Measurements from ENCODE around the gene ARHGAP6.
"Not testable (repeated sequence)": the region's sequence is repeated elsewhere in the genome, so short reads cannot be mapped to it uniquely, and the experiment has no call there.

The ARHGAP6 gene

GRCh38 chrX:11361666-11362065 is 304.1 kb downstream of the ARHGAP6 start:
- DNase-seq (ENCODE audit: low read depth in 3 of 3): not testable (repeated sequence)

GRCh38 chrX:11355944-11356343 is 309.8 kb downstream of the ARHGAP6 start:
- DNase-seq (ENCODE audit: low read depth in 3 of 3): not testable (repeated sequence)

- DNase-seq (ENCODE audit: low read depth in 3 of 3): no peak
Observed at GRCh38 chrX:11355259-11355909, 310.3 kb downstream of the ARHGAP6 start.

GRCh38 chrX:11352296-11352741 is 313.4 kb downstream of the ARHGAP6 start:
- no peak for DNase-seq (ENCODE audit: low read depth in 3 of 3)

GRCh38 chrX:11351375-11352295 is 314.1 kb downstream of the ARHGAP6 start:
- DNase-seq (ENCODE audit: low read depth in 3 of 3): no peak

GRCh38 chrX:11349661-11350337 is 315.9 kb downstream of the ARHGAP6 start:
- no peak for DNase-seq (ENCODE audit: low read depth in 3 of 3)

- no peak for DNase-seq (ENCODE audit: low read depth in 3 of 3)
Observed at GRCh38 chrX:11349020-11349419, 316.7 kb downstream of the ARHGAP6 start.

GRCh38 chrX:11347300-11347699 is 318.4 kb downstream of the ARHGAP6 start:
- DNase-seq (ENCODE audit: low read depth in 3 of 3): no peak

GRCh38 chrX:11346121-11346682 is 319.5 kb downstream of the ARHGAP6 start:
- no peak for DNase-seq (ENCODE audit: low read depth in 3 of 3)

GRCh38 chrX:11342673-11343072 is 323.0 kb downstream of the ARHGAP6 start:
- no peak for DNase-seq (ENCODE audit: low read depth in 3 of 3)

GRCh38 chrX:11341274-11342201 is 324.2 kb downstream of the ARHGAP6 start:
- no peak for DNase-seq (ENCODE audit: low read depth in 3 of 3)

GRCh38 chrX:11337292-11338009 is 328.3 kb downstream of the ARHGAP6 start:
- no peak for DNase-seq (ENCODE audit: low read depth in 3 of 3)

- DNase-seq (ENCODE audit: low read depth in 3 of 3): no peak
Observed at GRCh38 chrX:11336201-11336600, 329.5 kb downstream of the ARHGAP6 start.

- DNase-seq (ENCODE audit: low read depth in 3 of 3): no peak
Observed at GRCh38 chrX:11334165-11334564, 331.6 kb downstream of the ARHGAP6 start.

- DNase-seq (ENCODE audit: low read depth in 3 of 3): no peak
Observed at GRCh38 chrX:11331788-11332187, 333.9 kb downstream of the ARHGAP6 start.

GRCh38 chrX:11329021-11329420 is 336.7 kb downstream of the ARHGAP6 start:
- no peak for DNase-seq (ENCODE audit: low read depth in 3 of 3)

GRCh38 chrX:11328134-11328533 is 337.6 kb downstream of the ARHGAP6 start:
- no peak for DNase-seq (ENCODE audit: low read depth in 3 of 3)

- DNase-seq (ENCODE audit: low read depth in 3 of 3): no peak
Observed at GRCh38 chrX:11321986-11322385, 343.7 kb downstream of the ARHGAP6 start.

- no peak for DNase-seq (ENCODE audit: low read depth in 3 of 3)
Observed at GRCh38 chrX:11319806-11320520, 345.8 kb downstream of the ARHGAP6 start.

- DNase-seq (ENCODE audit: low read depth in 3 of 3): no peak
Observed at GRCh38 chrX:11311706-11312105, 354.0 kb downstream of the ARHGAP6 start.

Measured in stimulated activated CD4-positive, alpha-beta T cell treated with anti-CD3 and anti-CD28 coated beads, TNF-alpha, amount 100 ng/mL, for 24 hours (primary cell).